H1 (cell line): ENCODE results near the gene KCNAB2. TPM values are rescaled to one million over a fixed set of nuclear protein-coding genes. Genes with fewer than 3 reads are reported as not detected.

Source experiments
- CTCF ChIA-PET: fragments of 300-600 bp; sonication (Branson Sonifier 250); formaldehyde crosslinking; loops from one replicate; lab custom pipeline; 2021; ENCODE audit not compliant: partially characterized antibody; lab: Charles Lee
- POLR2A ChIA-PET: fragments of 300-600 bp; sonication (Branson Sonifier 250); formaldehyde crosslinking; loops from one replicate; lab custom pipeline; 2021; ENCODE audit warnings: inconsistent platforms; ENCODE audit not compliant: partially characterized antibody; lab: Charles Lee
- DNase-seq, 2 experiments: peaks; one replicate each; pipeline versions ENCODE4 v3.0.0 to v3.0.0-alpha.2; 2010 to 2022; ENCODE audit warnings: low spot score in 2 of 2, low read depth in 1 of 2, mixed read lengths in 1 of 2
- FAIRE-seq: peaks from 2 replicates; lab custom pipeline; 2011; peaks lifted over from hg19 to GRCh38; lab: Jason Lieb, UNC
- H2AFZ ChIP-seq: 2 replicates; pipeline ENCODE4 v1.8.1; 2012; ENCODE audit warnings: low read length, inconsistent platforms
- H2AK5ac ChIP-seq: 2 replicates; pipeline ENCODE4 v1.6.1; 2013; ENCODE audit warnings: low read depth, low read length
- H2BK120ac ChIP-seq: replicated peaks from 2 replicates; pipeline ENCODE3; 2013; ENCODE audit warnings: low read depth, low read length, inconsistent platforms
- H2BK12ac ChIP-seq: 2 replicates; pipeline ENCODE4 v1.6.1; 2013; ENCODE audit warnings: low read depth, low read length
- H2BK15ac ChIP-seq: 2 replicates; pipeline ENCODE4 v1.6.1; 2013; ENCODE audit warnings: low read length
- H2BK20ac ChIP-seq: 2 replicates; pipeline ENCODE4 v1.6.1; 2013; ENCODE audit warnings: low read length
- H2BK5ac ChIP-seq: 2 replicates; pipeline ENCODE4 v1.6.1; 2013; ENCODE audit warnings: low read depth, low read length
- H3K14ac ChIP-seq: 2 replicates; pipeline ENCODE4 v1.6.1; 2013; ENCODE audit warnings: inconsistent platforms; ENCODE audit not compliant: insufficient read length
- H3K18ac ChIP-seq: 2 replicates; pipeline ENCODE4 v1.6.1; 2013; ENCODE audit warnings: low read length; ENCODE audit errors: extremely low read depth
- H3K23ac ChIP-seq: 2 replicates; pipeline ENCODE4 v1.6.1; 2013; ENCODE audit warnings: inconsistent platforms; ENCODE audit not compliant: insufficient read length
- H3K23me2 ChIP-seq: 2 replicates; pipeline ENCODE4 v1.6.1; 2013; ENCODE audit warnings: low read depth, low read length
- H3K27ac ChIP-seq: 2 replicates; pipeline ENCODE4 v1.6.1; 2011; ENCODE audit warnings: low read depth, low read length, inconsistent platforms
- H3K27me3 ChIP-seq, 4 experiments: replicated peaks in 1 of 4; 1 replicate in 1 of 4; 2 replicates in 3 of 4; pipeline versions ENCODE4 v1.6.1 to v1.8.1; 2011 to 2013; ENCODE audit warnings: low read length in 3 of 4, mild to moderate bottlenecking in 3 of 4, inconsistent platforms in 2 of 4, mixed read lengths in 2 of 4, moderate library complexity in 1 of 4; ENCODE audit not compliant: control insufficient read depth in 3 of 4, insufficient read depth in 3 of 4; ENCODE audit errors: extremely low read depth in 1 of 4
- H3K36me3 ChIP-seq, 4 experiments: 2 replicates each; pipeline versions ENCODE4 v1.6.1 to v1.8.1; 2011 to 2013; ENCODE audit warnings: mild to moderate bottlenecking in 4 of 4, low read length in 3 of 4, moderate library complexity in 2 of 4, control low read depth in 1 of 4, inconsistent platforms in 1 of 4; ENCODE audit not compliant: insufficient read depth in 4 of 4, control insufficient read depth in 2 of 4
- H3K4ac ChIP-seq: replicated peaks from 2 replicates; pipeline ENCODE3; 2013; ENCODE audit warnings: low read length, low read depth, mixed read lengths, inconsistent platforms; ENCODE audit not compliant: insufficient read length
- H3K4me1 ChIP-seq, 4 experiments: replicated peaks in 1 of 4; 1 replicate in 1 of 4; 2 replicates in 3 of 4; pipeline versions ENCODE4 v1.6.1 to v1.8.1; 2011 to 2013; ENCODE audit warnings: low read length in 3 of 4, inconsistent platforms in 2 of 4, mixed read lengths in 1 of 4; ENCODE audit not compliant: insufficient read depth in 4 of 4, control insufficient read depth in 3 of 4
- H3K4me2 ChIP-seq, 2 experiments: 2 replicates each; pipeline versions ENCODE4 v1.6.1 to v1.8.1; 2011 to 2013; ENCODE audit warnings: low read depth in 2 of 2, low read length in 2 of 2, control low read depth in 1 of 2, inconsistent platforms in 1 of 2, mild to moderate bottlenecking in 1 of 2; ENCODE audit not compliant: insufficient read depth in 1 of 2
- H3K4me3 ChIP-seq, 4 experiments: fragments of 200-600, 300-600 bp in 1 of 4; sonication (generic), shearing (Covaris generic), sonication (Bioruptor Twin) in 1 of 4; 2 replicates each; pipeline versions ENCODE4 v1.5.1 to v1.8.1; 2011 to 2016; ENCODE audit warnings: low read length in 4 of 4, low read depth in 3 of 4, control low read depth in 2 of 4, inconsistent platforms in 2 of 4, mild to moderate bottlenecking in 2 of 4, mixed read lengths in 1 of 4, moderate library complexity in 1 of 4; ENCODE audit not compliant: insufficient read depth in 2 of 4; ENCODE audit errors: extremely low read depth in 1 of 4
- H3K56ac ChIP-seq: replicated peaks from 2 replicates; pipeline ENCODE3; 2013; ENCODE audit warnings: low read depth, mild to moderate bottlenecking, mixed read lengths, low read length, inconsistent platforms; ENCODE audit not compliant: insufficient read length
- H3K79me1 ChIP-seq: 2 replicates; pipeline ENCODE4 v1.6.1; 2013; ENCODE audit warnings: low read depth, low read length, control low read depth
- H3K79me2 ChIP-seq, 2 experiments: 2 replicates each; pipeline versions ENCODE4 v1.6.1 to v1.8.1; 2012 to 2013; ENCODE audit warnings: low read length in 2 of 2, mild to moderate bottlenecking in 2 of 2, inconsistent platforms in 1 of 2; ENCODE audit not compliant: insufficient read depth in 2 of 2, control insufficient read depth in 1 of 2
- H3K9ac ChIP-seq, 4 experiments: replicated peaks in 1 of 4; 1 replicate in 1 of 4; 2 replicates in 3 of 4; pipeline versions ENCODE4 v1.6.1 to v1.8.1; 2011 to 2013; ENCODE audit warnings: low read depth in 3 of 4, low read length in 3 of 4, control low read depth in 2 of 4, mild to moderate bottlenecking in 2 of 4, moderate library complexity in 2 of 4, inconsistent platforms in 1 of 4; ENCODE audit errors: extremely low read depth in 1 of 4
- H3K9me3 ChIP-seq, 2 experiments: 2 replicates each; pipeline versions ENCODE4 v1.6.1 to v1.8.1; 2012 to 2013; ENCODE audit warnings: mild to moderate bottlenecking in 2 of 2, moderate library complexity in 2 of 2, control low read depth in 1 of 2, inconsistent platforms in 1 of 2, low read depth in 1 of 2, low read length in 1 of 2, mixed read lengths in 1 of 2; ENCODE audit not compliant: insufficient read depth in 2 of 2
- H4K20me1 ChIP-seq, 2 experiments: replicated peaks in 1 of 2; 2 replicates each; pipeline versions ENCODE3 to v1.8.1; 2011 to 2013; ENCODE audit warnings: inconsistent platforms in 2 of 2, low read length in 2 of 2, mild to moderate bottlenecking in 1 of 2; ENCODE audit not compliant: insufficient read depth in 2 of 2, control insufficient read depth in 1 of 2
- H4K5ac ChIP-seq: 2 replicates; pipeline ENCODE4 v1.6.1; 2013; ENCODE audit warnings: low read length, low read depth, mixed read lengths, inconsistent platforms; ENCODE audit not compliant: insufficient read length
- H4K8ac ChIP-seq: 2 replicates; pipeline ENCODE4 v1.8.0; 2013; ENCODE audit warnings: mild to moderate bottlenecking, moderate library complexity, low read length, inconsistent platforms; ENCODE audit not compliant: insufficient read depth; ENCODE audit errors: extremely low read depth
- H4K91ac ChIP-seq: replicated peaks from 2 replicates; pipeline ENCODE3; 2013; ENCODE audit warnings: low read length, mixed read lengths, inconsistent platforms; ENCODE audit not compliant: insufficient read length
- BRCA1 ChIP-seq: IDR thresholded peaks from 2 replicates; pipeline ENCODE4 v1.6.1; 2012; ENCODE audit warnings: low read depth, low read length, improper control_type of control experiment
- CTBP2 ChIP-seq: IDR thresholded peaks from 2 replicates; pipeline ENCODE4 v1.7.0; 2011; ENCODE audit warnings: borderline replicate concordance, mild to moderate bottlenecking, moderate library complexity, mixed read lengths, low read length; ENCODE audit not compliant: insufficient read depth, insufficient read length
- RXRA ChIP-seq: IDR thresholded peaks from 2 replicates; pipeline ENCODE4 v1.6.1; 2011; ENCODE audit warnings: low read depth, mild to moderate bottlenecking, low read length, moderate library complexity; ENCODE audit not compliant: insufficient read depth
- WGBS, 2 experiments: shearing (Covaris generic) in 1 of 2; methylation state at CpG; one replicate each; pipeline versions ENCODE4 v1.1.6 to v1.1.7; 2013 to 2015; ENCODE audit warnings: low lambda C conversion rate in 2 of 2, mixed read lengths in 2 of 2, inconsistent platforms in 1 of 2, low coverage in 1 of 2, missing lambda C conversion rate in 1 of 2; ENCODE audit not compliant: insufficient replicate concordance in 2 of 2, insufficient coverage in 1 of 2, insufficient read length in 1 of 2; ENCODE audit errors: extremely low coverage in 1 of 2, missing lambda C conversion rate in 1 of 2; 5-methylcytosine and 5-hydroxymethylcytosine counted together
- polyA plus RNA-seq, 7 experiments: library from polyadenylated mRNA; depleted of rRNA in 3 of 7; stranded (reverse) in 5 of 7; unstranded in 2 of 7; fragments of >200 nt in 5 of 7; fragments of 200-250 nt in 2 of 7; gene quantifications; 1 replicate in 5 of 7; 2 replicates in 1 of 7; 4 replicates in 1 of 7; pipeline versions ENCODE4 v1.2.1 to v1.2.3, GENCODE V29; 2011 to 2013; ENCODE audit warnings: missing spikeins in 2 of 7, mixed read lengths in 2 of 7
- total RNA-seq: library from RNA; stranded (reverse); fragmentation: NEBNext Ultra II Directional; extraction: Animal tissue kit (Norgen Biotek cat#: 25700); gene quantifications from 2 replicates; pipeline ENCODE4 v1.2.1, GENCODE V29; 2021

Gene KCNAB2
- total and polyA plus RNA-seq, 2 of the 8 experiments (the other 6 are each of a cell fraction or from before 2014, with no cell fraction given): 4.5 to 7.0 TPM

DNA sequence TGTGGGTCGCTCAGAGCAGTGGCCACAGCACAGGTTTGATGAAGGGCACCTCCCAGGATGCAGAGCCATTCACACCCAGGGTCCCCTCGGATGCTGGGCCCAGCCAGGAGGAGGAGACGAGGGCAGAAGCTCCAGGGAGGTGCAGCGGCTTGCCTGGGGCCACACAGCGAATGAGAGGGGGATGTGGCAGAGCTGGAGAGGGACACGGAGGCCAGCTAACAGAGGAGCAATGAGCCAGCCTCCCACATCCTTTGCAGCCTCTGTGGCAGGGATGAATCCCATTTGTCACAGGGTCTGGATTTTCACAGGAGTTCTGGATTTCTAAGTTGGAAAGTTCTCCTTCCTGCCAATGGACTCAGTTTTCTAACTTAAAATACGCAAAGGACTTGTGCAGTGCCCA lies 98.5 kb downstream of the KCNAB2 start:
- Histone ChIP-seq H4K8ac (peak overlapping the region; percentile 39; the same call in 1 of the 2 replicates), H3K4me1 (peaks cover 0 to 17% (median 4%) of the 10 kb centered on the region in 4 experiments; a peak in 4 of 7 replicates), H2BK120ac (no peak overlapping the region), H3K18ac (no peak overlapping the region), H3K9ac (no peak overlapping the region), H3K23me2 (no peaks in the 10 kb centered on the region; the same call in none of the 2 replicates), H3K27me3 (peaks cover 2 to 19% (median 17%) of the 10 kb centered on the region in 4 experiments), H3K27ac (no peak overlapping the region), H2AFZ (no peak overlapping the region), H3K4me2 (no peak overlapping the region), H3K79me2 (no peaks in the 10 kb centered on the region), H2AK5ac (no peak overlapping the region), H2BK5ac (no peak overlapping the region), H2BK12ac (peak overlapping the region; percentile 5; the same call in 1 of the 2 replicates), H3K36me3 (no peaks in the 10 kb centered on the region; a peak in 1 of 8 replicates), H4K5ac (no peak overlapping the region), H2BK20ac (no peak overlapping the region), H3K79me1 (no peaks in the 10 kb centered on the region), H3K23ac (no peak overlapping the region), H4K91ac (no peak overlapping the region), H4K20me1 (peaks cover 0 to 3% of the 10 kb centered on the region in 2 experiments), H3K4me3 (no peak overlapping the region), H2BK15ac (no peak overlapping the region), H3K4ac (no peak overlapping the region), H3K9me3 (no peaks in the 10 kb centered on the region), H3K14ac (no peak overlapping the region), H3K56ac (no peak overlapping the region)
- TF ChIP-seq RXRA: no peak
- TF ChIP-seq CTBP2: no peak
- no peak for TF ChIP-seq BRCA1
- ChIA-PET CTCF (interaction anchor here (1.2 to 3.9 kb wide), 6 partner anchors 9 to 91 kb away, joined by 3 to 13 read pairs (median 6); no protein-coding TSS in a partner anchor), POLR2A (interaction anchor here (1.3 kb wide), 1 partner anchor 99 kb away, joined by 3 read pairs; no protein-coding TSS in a partner anchor)
- DNase-seq (no peak), FAIRE-seq (no peak)
- 98% methylated on average over 7 of the region's 7 CpGs; no CpG with 5 or more reads in 1 of the 2 experiments for WGBS, 2 experiments
